ENCODE results near the gene TBXA2R. TPM values are rescaled to one million over a fixed set of nuclear protein-coding genes. Genes with fewer than 3 reads are reported as not detected.

Gene TBXA2R
- total and polyA plus RNA-seq, 2 of the 8 experiments (the other 6 are each of a cell fraction or from before 2014, with no cell fraction given): 0.39 to 0.50 TPM

DNA sequence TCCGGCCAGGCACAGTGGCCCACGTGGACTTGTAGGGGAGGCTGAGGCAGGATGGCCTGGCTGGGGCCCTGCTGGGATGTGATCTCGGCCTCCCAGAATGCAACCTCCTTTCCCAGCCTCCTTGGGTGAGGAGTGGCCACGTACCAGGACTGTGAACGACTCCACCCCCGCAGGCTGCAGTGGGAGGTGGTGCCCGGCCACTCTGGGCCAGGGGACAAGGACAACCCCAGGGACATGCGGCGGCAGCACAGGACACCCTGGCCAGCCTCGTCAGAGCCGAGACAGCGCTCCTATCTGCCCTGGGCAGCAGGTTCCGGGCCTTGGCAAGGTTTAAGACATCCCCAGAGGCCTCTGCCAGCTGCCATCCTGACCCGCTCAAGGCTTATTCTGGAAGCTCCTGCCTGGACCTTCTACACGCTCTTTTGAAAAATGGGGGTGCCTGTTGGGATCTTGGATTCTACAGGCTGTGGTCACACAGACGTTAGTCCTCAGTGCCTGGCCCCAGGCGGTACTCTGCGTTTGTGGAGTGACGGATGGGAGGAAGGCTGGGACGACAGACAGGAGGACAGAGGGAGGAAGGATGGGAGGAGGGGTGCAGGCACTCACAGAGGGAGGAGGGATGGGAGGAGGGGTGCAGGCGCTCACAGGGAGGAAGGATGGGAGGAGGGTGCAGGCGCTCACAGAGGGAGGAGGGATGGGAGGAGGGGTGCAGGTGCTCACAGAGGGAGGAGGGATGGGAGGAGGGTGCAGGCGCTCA is 39.8 kb upstream of the TBXA2R start:
- H2AFZ ChIP-seq (ENCODE audit: low read length): no peak overlapping the region
- H3K18ac ChIP-seq (ENCODE audit: extremely low read depth, low read length): no peak overlapping the region
- POLR2A ChIA-PET (ENCODE audit: partially characterized antibody): no interaction called here
- no peaks in the 10 kb centered on the region for H3K23me2 ChIP-seq (ENCODE audit: low read depth, low read length)
- no peaks in the 10 kb centered on the region for H3K79me2 ChIP-seq (ENCODE audit: control insufficient read depth in 1 of 2, insufficient read depth in 2 of 2, low read length in 2 of 2)
- no peak overlapping the region for H3K4me3 ChIP-seq (ENCODE audit: extremely low read depth in 1 of 4, insufficient read depth in 2 of 4, low read depth in 3 of 4, low read length in 4 of 4)
- peaks cover 2 to 7% (median 3%) of the 10 kb centered on the region in 4 experiments; a peak in 5 of 8 replicates for H3K36me3 ChIP-seq (ENCODE audit: control insufficient read depth in 2 of 4, insufficient read depth in 4 of 4, low read length in 3 of 4)
- no peak overlapping the region for H2BK5ac ChIP-seq (ENCODE audit: low read depth, low read length)
- H3K4me1 ChIP-seq (replicated peaks in 1 of 4; ENCODE audit: control insufficient read depth in 3 of 4, insufficient read depth in 4 of 4, low read length in 3 of 4): no peaks in the 10 kb centered on the region
- WGBS, 2 experiments (ENCODE audit: extremely low coverage in 1 of 2, insufficient coverage in 1 of 2, insufficient read length in 1 of 2, insufficient replicate concordance in 2 of 2, low coverage in 1 of 2, low lambda C conversion rate in 2 of 2, missing lambda C conversion rate in 1 of 2): 94% methylated on average over 17 of the region's 23 CpGs; no CpG with 5 or more reads in 1 of the 2 experiments
- H3K79me1 ChIP-seq (ENCODE audit: low read depth, low read length): no peaks in the 10 kb centered on the region
- H4K91ac ChIP-seq (replicated peaks; ENCODE audit: insufficient read length, low read length): no peak overlapping the region
- H4K8ac ChIP-seq (ENCODE audit: extremely low read depth, insufficient read depth, low read length): no peak overlapping the region; the same call in 1 of the 2 replicates
- H3K9ac ChIP-seq (replicated peaks in 1 of 4; ENCODE audit: extremely low read depth in 1 of 4, low read depth in 3 of 4, low read length in 3 of 4): no peak overlapping the region
- H3K4ac ChIP-seq (replicated peaks; ENCODE audit: insufficient read length, low read depth, low read length): no peak overlapping the region
- H3K14ac ChIP-seq (ENCODE audit: insufficient read length): no peak overlapping the region
- peaks cover 3 to 8% of the 10 kb centered on the region in 2 experiments for H4K20me1 ChIP-seq (replicated peaks in 1 of 2; ENCODE audit: control insufficient read depth in 1 of 2, insufficient read depth in 2 of 2, low read length in 2 of 2)
- CTCF ChIA-PET (ENCODE audit: partially characterized antibody): interaction anchor here (0.9 to 1.0 kb wide), 2 partner anchors 8 to 61 kb away, joined by 3 to 4 read pairs; partner anchors contain the start of gene GIPC3
- no peak overlapping the region for H2BK120ac ChIP-seq (replicated peaks; ENCODE audit: low read depth, low read length)
- no peak for DNase-seq (ENCODE audit: low read depth in 1 of 2, low spot score in 2 of 2)
- H3K56ac ChIP-seq (replicated peaks; ENCODE audit: insufficient read length, low read depth, low read length): no peak overlapping the region
- H2BK15ac ChIP-seq (ENCODE audit: low read length): no peak overlapping the region
- H4K5ac ChIP-seq (ENCODE audit: insufficient read length, low read depth, low read length): no peak overlapping the region
- H3K9me3 ChIP-seq (ENCODE audit: insufficient read depth in 2 of 2, low read depth in 1 of 2, low read length in 1 of 2): no peaks in the 10 kb centered on the region
- H3K4me2 ChIP-seq (ENCODE audit: insufficient read depth in 1 of 2, low read depth in 2 of 2, low read length in 2 of 2): no peak overlapping the region
- H3K27ac ChIP-seq (ENCODE audit: low read depth, low read length): no peak overlapping the region
- TF ChIP-seq CHD2 (IDR thresholded peaks at IDR 0.05; ENCODE audit: low read length): no peak
- no peak for TF ChIP-seq SIRT6 (IDR thresholded peaks at IDR 0.05; ENCODE audit: low read length)
- no peaks in the 10 kb centered on the region for H3K27me3 ChIP-seq (replicated peaks in 1 of 4; ENCODE audit: control insufficient read depth in 3 of 4, extremely low read depth in 1 of 4, insufficient read depth in 3 of 4, low read length in 3 of 4)
- FAIRE-seq: no peak
- no peak overlapping the region for H3K23ac ChIP-seq (ENCODE audit: insufficient read length)
- H2AK5ac ChIP-seq (ENCODE audit: low read depth, low read length): no peak overlapping the region
- H2BK20ac ChIP-seq (ENCODE audit: low read length): no peak overlapping the region
- H2BK12ac ChIP-seq (ENCODE audit: low read depth, low read length): no peak overlapping the region
